Upper lobe of right lung (tissue), 1 donor: ENCODE measurements around the gene SMPX. TPM values are rescaled to one million over a fixed set of nuclear protein-coding genes. Genes with fewer than 3 reads are reported as not detected.

Experiments used
- ATAC-seq: fragments of 200-7000 bp; cut with Tn5 transposase; one replicate; pipeline ENCODE4 v1.9.1; 2020; ENCODE audit warnings: mild to moderate bottlenecking, moderate library complexity
- DNase-seq: peaks from one replicate; pipeline ENCODE4 v3.0.0-alpha.2; 2020
- H3K27ac ChIP-seq: fragments of 200-600 bp; one replicate; pipeline ENCODE4 v1.8.0; 2022
- H3K27me3 ChIP-seq: fragments of 200-600 bp; one replicate; pipeline ENCODE4 v1.8.0; 2022; ENCODE audit warnings: mild to moderate bottlenecking
- H3K36me3 ChIP-seq: fragments of 200-600 bp; one replicate; pipeline ENCODE4 v1.8.0; 2022
- H3K4me1 ChIP-seq: fragments of 200-600 bp; one replicate; pipeline ENCODE4 v1.8.0; 2022
- H3K4me3 ChIP-seq: fragments of 200-600 bp; one replicate; pipeline ENCODE4 v1.8.0; 2022; ENCODE audit warnings: mild to moderate bottlenecking
- H3K9me3 ChIP-seq: fragments of 200-600 bp; one replicate; pipeline ENCODE4 v1.8.0; 2022
- intact Hi-C: fragments of 100-400 bp; cut with DNase I; formaldehyde crosslinking; loops from one replicate; pipeline ENCODE4 v1.11.0; 2022
- total RNA-seq: library from RNA; stranded (reverse); fragmentation: NEBNext Ultra II Directional; extraction: Animal tissue kit (Norgen Biotek cat#: 25700); gene quantifications from one replicate; pipeline ENCODE4 v1.2.1, GENCODE V29; 2021
- TF ChIP-seq, protein P1 (sequence below): fragments of 200-600 bp; IDR thresholded peaks from one replicate; pipeline ENCODE4 v1.8.0; 2022; ENCODE audit warnings: antibody characterized with exemption
- donor health status: DM: no; HTN: yes; CAD: no; lungs with severe emphysema.

The SMPX gene
- total RNA-seq, 1 donor from 2014 or later: not detected

DNA sequence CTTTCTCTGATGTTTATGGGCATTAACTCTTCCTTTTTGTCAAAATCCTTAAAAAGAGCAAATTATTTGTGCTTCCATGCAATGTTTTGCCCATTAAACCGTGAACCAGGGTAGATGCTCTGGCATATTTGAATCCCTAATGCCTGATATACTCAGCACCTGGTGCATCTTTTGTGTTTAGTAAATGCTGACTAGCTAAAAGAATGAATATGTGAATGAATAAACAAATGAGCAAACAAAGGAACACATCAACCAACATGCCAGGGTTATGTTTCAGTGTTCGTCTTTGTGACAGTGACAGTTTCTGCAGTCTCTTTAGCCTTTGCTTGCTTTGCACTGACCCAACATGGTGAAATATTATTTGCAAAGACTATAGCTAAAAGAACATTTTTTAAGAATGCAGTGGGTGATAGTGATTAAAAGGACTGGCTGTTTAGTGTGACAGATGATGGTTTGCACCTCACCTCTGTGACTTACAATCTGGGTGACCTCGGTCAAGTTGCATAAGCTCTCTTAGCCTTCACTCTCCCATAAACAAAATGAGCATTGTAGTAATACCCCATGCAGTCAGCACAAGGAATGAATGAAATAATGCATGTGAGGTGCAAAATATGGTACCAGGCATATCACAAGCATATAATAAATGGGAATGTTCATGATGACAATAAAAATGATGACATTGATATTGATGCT, 29.5 kb downstream of the SMPX start:
- H3K4me3 ChIP-seq: no peak overlapping the region
- no peaks in the 10 kb centered on the region for H3K27me3 ChIP-seq
- ATAC-seq: no peak
- H3K9me3 ChIP-seq: no peaks in the 10 kb centered on the region
- TF ChIP-seq, protein P1, sequence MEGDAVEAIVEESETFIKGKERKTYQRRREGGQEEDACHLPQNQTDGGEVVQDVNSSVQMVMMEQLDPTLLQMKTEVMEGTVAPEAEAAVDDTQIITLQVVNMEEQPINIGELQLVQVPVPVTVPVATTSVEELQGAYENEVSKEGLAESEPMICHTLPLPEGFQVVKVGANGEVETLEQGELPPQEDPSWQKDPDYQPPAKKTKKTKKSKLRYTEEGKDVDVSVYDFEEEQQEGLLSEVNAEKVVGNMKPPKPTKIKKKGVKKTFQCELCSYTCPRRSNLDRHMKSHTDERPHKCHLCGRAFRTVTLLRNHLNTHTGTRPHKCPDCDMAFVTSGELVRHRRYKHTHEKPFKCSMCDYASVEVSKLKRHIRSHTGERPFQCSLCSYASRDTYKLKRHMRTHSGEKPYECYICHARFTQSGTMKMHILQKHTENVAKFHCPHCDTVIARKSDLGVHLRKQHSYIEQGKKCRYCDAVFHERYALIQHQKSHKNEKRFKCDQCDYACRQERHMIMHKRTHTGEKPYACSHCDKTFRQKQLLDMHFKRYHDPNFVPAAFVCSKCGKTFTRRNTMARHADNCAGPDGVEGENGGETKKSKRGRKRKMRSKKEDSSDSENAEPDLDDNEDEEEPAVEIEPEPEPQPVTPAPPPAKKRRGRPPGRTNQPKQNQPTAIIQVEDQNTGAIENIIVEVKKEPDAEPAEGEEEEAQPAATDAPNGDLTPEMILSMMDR: no peak
- no peaks in the 10 kb centered on the region for H3K4me1 ChIP-seq
- H3K36me3 ChIP-seq: no peaks in the 10 kb centered on the region
- no peak overlapping the region for H3K27ac ChIP-seq
- intact Hi-C loops: no loop called here
- DNase-seq: no peak

GRCh38 chrX:21725916-21726315, 32.0 kb downstream of the SMPX start:
- TF ChIP-seq, protein P1: no peak
- no peak overlapping the region for H3K4me3 ChIP-seq
- intact Hi-C loops: no loop called here
- H3K9me3 ChIP-seq: no peaks in the 10 kb centered on the region
- H3K4me1 ChIP-seq: no peaks in the 10 kb centered on the region
- no peak for DNase-seq
- H3K36me3 ChIP-seq: no peaks in the 10 kb centered on the region
- no peaks in the 10 kb centered on the region for H3K27me3 ChIP-seq
- ATAC-seq: no peak
- H3K27ac ChIP-seq: no peak overlapping the region

GRCh38 chrX:21725496-21725895, 32.4 kb downstream of the SMPX start:
- H3K27me3 ChIP-seq: no peaks in the 10 kb centered on the region
- H3K4me1 ChIP-seq: no peaks in the 10 kb centered on the region
- no peak overlapping the region for H3K4me3 ChIP-seq
- intact Hi-C loops: no loop called here
- no peak overlapping the region for H3K27ac ChIP-seq
- TF ChIP-seq, protein P1: no peak
- H3K36me3 ChIP-seq: no peaks in the 10 kb centered on the region
- ATAC-seq: no peak
- no peaks in the 10 kb centered on the region for H3K9me3 ChIP-seq
- no peak for DNase-seq

DNA sequence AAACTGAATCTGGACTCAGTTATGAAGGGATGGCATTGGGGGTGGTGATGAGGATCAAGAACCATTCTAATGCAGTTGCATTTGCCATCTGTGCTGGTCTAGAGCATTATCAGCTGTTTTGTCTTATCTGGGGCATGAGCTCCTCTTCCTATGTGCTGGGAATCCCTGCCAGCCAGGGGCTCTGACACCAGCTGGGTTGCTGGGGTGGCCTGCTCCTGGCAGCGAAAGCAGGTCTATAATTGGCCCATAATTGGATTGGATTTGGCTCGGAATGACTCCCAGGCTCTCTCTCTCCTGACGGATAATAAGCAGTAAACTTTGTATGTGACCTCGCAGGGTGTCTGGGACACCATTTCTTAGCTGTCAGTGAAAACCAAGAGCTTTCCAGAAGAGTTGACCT, 34.1 kb downstream of the SMPX start:
- TF ChIP-seq, protein P1: no peak
- intact Hi-C loops: no loop called here
- Histone ChIP-seq H3K36me3 (no peaks in the 10 kb centered on the region), H3K4me1 (no peaks in the 10 kb centered on the region), H3K27me3 (no peaks in the 10 kb centered on the region), H3K4me3 (no peak overlapping the region), H3K27ac (no peak overlapping the region), H3K9me3 (no peaks in the 10 kb centered on the region)
- ATAC-seq (no peak), DNase-seq (no peak)

DNA sequence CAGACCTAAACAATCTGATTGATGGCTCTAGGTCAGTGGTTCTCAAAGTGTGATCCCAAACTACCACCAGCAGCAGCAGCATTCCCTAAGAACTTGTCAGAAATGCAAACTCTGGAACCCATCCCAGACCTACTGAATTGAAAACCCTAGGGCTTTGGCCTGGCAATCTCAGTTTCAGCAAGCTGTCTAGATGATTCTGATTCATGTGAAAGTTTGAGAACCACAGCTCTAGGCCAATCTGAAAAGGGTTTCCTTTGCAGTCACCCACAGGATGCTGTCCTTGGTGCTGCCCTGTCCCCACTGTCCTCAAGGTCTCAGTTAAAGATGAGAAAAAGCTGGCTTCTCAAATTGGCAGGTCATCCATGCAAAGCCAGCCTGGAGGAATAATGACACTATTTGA, 34.8 kb downstream of the SMPX start:
- ATAC-seq (no peak), DNase-seq (no peak)
- TF ChIP-seq, protein P1: no peak
- H3K36me3 ChIP-seq: no peaks in the 10 kb centered on the region
- H3K9me3 ChIP-seq: no peaks in the 10 kb centered on the region
- H3K4me1 ChIP-seq: no peaks in the 10 kb centered on the region
- H3K27ac ChIP-seq: no peak overlapping the region
- H3K4me3 ChIP-seq: no peak overlapping the region
- intact Hi-C loops: no loop called here
- H3K27me3 ChIP-seq: no peaks in the 10 kb centered on the region

GRCh38 chrX:21721195-21721594, 36.7 kb downstream of the SMPX start:
- TF ChIP-seq, protein P1: no peak
- Histone ChIP-seq H3K4me3 (no peak overlapping the region), H3K27ac (no peak overlapping the region), H3K27me3 (no peaks in the 10 kb centered on the region), H3K9me3 (no peaks in the 10 kb centered on the region), H3K36me3 (no peaks in the 10 kb centered on the region), H3K4me1 (no peaks in the 10 kb centered on the region)
- DNase-seq: no peak
- intact Hi-C loops: no loop called here
- no peak for ATAC-seq
